ENCODE results near the gene KDM4D. TPM values are rescaled to one million over a fixed set of nuclear protein-coding genes. Genes with fewer than 3 reads are reported as not detected.

Gene KDM4D
- total and polyA plus RNA-seq, 2 of the 8 experiments (the other 6 are each of a cell fraction or from before 2014, with no cell fraction given), result 1.5 to 4.5 TPM

DNA sequence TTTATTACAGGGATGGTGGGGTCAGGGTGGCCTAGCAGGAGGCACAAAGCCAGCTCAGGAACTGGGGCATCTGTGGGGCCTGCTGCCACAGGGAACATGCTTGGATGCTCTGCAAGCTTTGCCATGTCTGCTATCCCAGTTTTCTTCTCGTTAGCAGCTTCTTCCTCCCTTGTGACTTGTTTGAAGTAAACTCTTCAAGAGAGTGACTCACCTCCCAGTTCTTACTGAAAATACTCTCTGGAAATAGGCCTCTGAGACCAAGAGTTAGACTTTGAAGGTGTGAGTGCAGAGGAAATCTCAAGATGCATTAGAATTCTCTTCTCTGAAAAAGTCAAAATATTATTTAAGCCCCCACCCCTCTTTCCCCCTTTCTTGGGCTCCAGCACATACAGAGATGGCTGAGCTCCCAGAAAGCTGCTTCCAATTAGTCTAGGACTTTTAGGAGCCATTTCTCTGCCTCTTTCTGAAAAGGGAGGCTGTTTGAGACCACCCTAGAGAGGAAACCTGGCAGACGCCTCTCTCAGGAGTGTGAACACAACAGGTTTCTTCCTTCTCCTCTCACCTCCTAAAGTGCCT lies 15.3 kb upstream of the KDM4D start:
- H3K9me3 ChIP-seq (ENCODE audit: insufficient read depth in 2 of 2, low read depth in 1 of 2, low read length in 1 of 2), result no peaks in the 10 kb centered on the region
- no peak overlapping the region for H3K4ac ChIP-seq (replicated peaks; ENCODE audit: insufficient read length, low read depth, low read length)
- ChIA-PET POLR2A (ENCODE audit: partially characterized antibody) (interaction anchor here (0.7 kb wide), 1 partner anchor 24 kb away, joined by 3 read pairs; no protein-coding TSS in a partner anchor), CTCF (ENCODE audit: partially characterized antibody) (interaction anchor here (0.6 to 2.6 kb wide), 2 partner anchors 10 to 11 kb away, joined by 3 to 13 read pairs; no protein-coding TSS in a partner anchor)
- H4K8ac ChIP-seq (ENCODE audit: extremely low read depth, insufficient read depth, low read length), result no peak overlapping the region
- H2BK15ac ChIP-seq (ENCODE audit: low read length), result no peak overlapping the region
- H2AFZ ChIP-seq (ENCODE audit: low read length), result no peak overlapping the region
- FAIRE-seq, result no peak
- no peak overlapping the region for H2BK20ac ChIP-seq (ENCODE audit: low read length)
- H3K27ac ChIP-seq (ENCODE audit: low read depth, low read length), result no peak overlapping the region
- no peaks in the 10 kb centered on the region for H3K23me2 ChIP-seq (ENCODE audit: low read depth, low read length)
- DNase-seq (ENCODE audit: low read depth in 1 of 2, low spot score in 2 of 2), result no peak
- H3K4me1 ChIP-seq (replicated peaks in 1 of 4; ENCODE audit: control insufficient read depth in 3 of 4, insufficient read depth in 4 of 4, low read length in 3 of 4), result no peaks in the 10 kb centered on the region
- peaks cover 0 to 15% (median 6%) of the 10 kb centered on the region in 4 experiments; a peak in 6 of 8 replicates for H3K36me3 ChIP-seq (ENCODE audit: control insufficient read depth in 2 of 4, insufficient read depth in 4 of 4, low read length in 3 of 4)
- H3K9ac ChIP-seq (replicated peaks in 1 of 4; ENCODE audit: extremely low read depth in 1 of 4, low read depth in 3 of 4, low read length in 3 of 4), result no peak overlapping the region
- H4K20me1 ChIP-seq (replicated peaks in 1 of 2; ENCODE audit: control insufficient read depth in 1 of 2, insufficient read depth in 2 of 2, low read length in 2 of 2), result no peaks in the 10 kb centered on the region
- H4K5ac ChIP-seq (ENCODE audit: insufficient read length, low read depth, low read length), result no peak overlapping the region
- H3K4me3 ChIP-seq (ENCODE audit: extremely low read depth in 1 of 4, insufficient read depth in 2 of 4, low read depth in 3 of 4, low read length in 4 of 4), result no peak overlapping the region
- H2AK5ac ChIP-seq (ENCODE audit: low read depth, low read length), result no peak overlapping the region
- WGBS, 2 experiments (ENCODE audit: extremely low coverage in 1 of 2, insufficient coverage in 1 of 2, insufficient read length in 1 of 2, insufficient replicate concordance in 2 of 2, low coverage in 1 of 2, low lambda C conversion rate in 2 of 2, missing lambda C conversion rate in 1 of 2), result 72% methylated on average over 2 of the region's 2 CpGs; no CpG with 5 or more reads in 1 of the 2 experiments
- no peaks in the 10 kb centered on the region for H3K79me1 ChIP-seq (ENCODE audit: low read depth, low read length)
- H3K4me2 ChIP-seq (ENCODE audit: insufficient read depth in 1 of 2, low read depth in 2 of 2, low read length in 2 of 2), result no peak overlapping the region
- H2BK5ac ChIP-seq (ENCODE audit: low read depth, low read length), result no peak overlapping the region
- H2BK120ac ChIP-seq (replicated peaks; ENCODE audit: low read depth, low read length), result no peak overlapping the region
- no peak overlapping the region for H4K91ac ChIP-seq (replicated peaks; ENCODE audit: insufficient read length, low read length)
- no peak overlapping the region for H3K18ac ChIP-seq (ENCODE audit: extremely low read depth, low read length)
- H3K27me3 ChIP-seq (replicated peaks in 1 of 4; ENCODE audit: control insufficient read depth in 3 of 4, extremely low read depth in 1 of 4, insufficient read depth in 3 of 4, low read length in 3 of 4), result no peaks in the 10 kb centered on the region
- H3K23ac ChIP-seq (ENCODE audit: insufficient read length), result no peak overlapping the region
- no peak overlapping the region for H2BK12ac ChIP-seq (ENCODE audit: low read depth, low read length)
- no peaks in the 10 kb centered on the region for H3K79me2 ChIP-seq (ENCODE audit: control insufficient read depth in 1 of 2, insufficient read depth in 2 of 2, low read length in 2 of 2)
- no peak overlapping the region for H3K14ac ChIP-seq (ENCODE audit: insufficient read length)
- no peak overlapping the region for H3K56ac ChIP-seq (replicated peaks; ENCODE audit: insufficient read length, low read depth, low read length)
- TF ChIP-seq TEAD4 (IDR thresholded peaks at IDR 0.05; ENCODE audit: low read depth, low read length), result no peak
- TF ChIP-seq, protein P1, sequence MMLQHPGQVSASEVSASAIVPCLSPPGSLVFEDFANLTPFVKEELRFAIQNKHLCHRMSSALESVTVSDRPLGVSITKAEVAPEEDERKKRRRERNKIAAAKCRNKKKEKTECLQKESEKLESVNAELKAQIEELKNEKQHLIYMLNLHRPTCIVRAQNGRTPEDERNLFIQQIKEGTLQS (IDR thresholded peaks at IDR 0.05; ENCODE audit: insufficient read depth, low read depth, low read length), result no peak
- TF ChIP-seq FOSL1 (IDR thresholded peaks at IDR 0.05; ENCODE audit: insufficient read depth, low read depth, low read length), result no peak
- TF ChIP-seq NRF1 (IDR thresholded peaks at IDR 0.05; ENCODE audit: low read depth, low read length), result no peak
- TF ChIP-seq SP4 (IDR thresholded peaks at IDR 0.05; ENCODE audit: low read length), result no peak
- TF ChIP-seq, protein P2, sequence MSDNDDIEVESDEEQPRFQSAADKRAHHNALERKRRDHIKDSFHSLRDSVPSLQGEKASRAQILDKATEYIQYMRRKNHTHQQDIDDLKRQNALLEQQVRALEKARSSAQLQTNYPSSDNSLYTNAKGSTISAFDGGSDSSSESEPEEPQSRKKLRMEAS (IDR thresholded peaks at IDR 0.05), result no peak
- no peak for TF ChIP-seq TBP (IDR thresholded peaks at IDR 0.05; ENCODE audit: low read depth, low read length)
- no peak for TF ChIP-seq NANOG (IDR thresholded peaks at IDR 0.05; ENCODE audit: insufficient read depth, low read depth, low read length, poor library complexity, severe bottlenecking)
- TF ChIP-seq JUND (IDR thresholded peaks at IDR 0.05; ENCODE audit: low read length), result no peak
- no peak for TF ChIP-seq SIX5 (IDR thresholded peaks at IDR 0.05; ENCODE audit: low read depth, low read length)
- TF ChIP-seq CBX8 (IDR thresholded peaks at IDR 0.05; ENCODE audit: borderline replicate concordance, low read depth, low read length), result no peak
- TF ChIP-seq PHF8 (conservative IDR thresholded peaks at IDR 0.05; ENCODE audit: low read depth, low read length), result no peak
- no peak for TF ChIP-seq CREB1 (IDR thresholded peaks at IDR 0.05)
- TF ChIP-seq SIRT6 (IDR thresholded peaks at IDR 0.05; ENCODE audit: low read length), result no peak

Measured in H1 (cell line).